WTC11 (cell line): ENCODE results near the gene RREB1. TPM values are rescaled to one million over a fixed set of nuclear protein-coding genes. Genes with fewer than 3 reads are reported as not detected.

ENCODE experiments used
- ATAC-seq: fragments of 200-7000 bp; cut with Tn5 transposase; 2 replicates; pipeline ENCODE4 v1.10.0; 2021; ENCODE audit warnings: mild to moderate bottlenecking, moderate library complexity
- CTCF ChIA-PET: fragments of 300-600 bp; sonication (Branson Sonifier 250); formaldehyde crosslinking; loops from one replicate; lab custom pipeline; 2021; ENCODE audit warnings: antibody characterized with exemption; lab: Charles Lee
- POLR2A ChIA-PET: fragments of 350-600 bp; sonication (Branson Sonifier 250); formaldehyde crosslinking; loops from one replicate; lab custom pipeline; 2021; ENCODE audit warnings: antibody characterized with exemption; lab: Charles Lee
- DNase-seq: peaks from one replicate; pipeline ENCODE4 v3.0.0; 2021; ENCODE audit warnings: low spot score
- H3K27ac Mint-ChIP-seq: 2 replicates; pipeline ENCODE4 v1.8.0; 2021; ENCODE audit warnings: mixed read lengths
- H3K27me3 Mint-ChIP-seq: 2 replicates; pipeline ENCODE4 v1.8.0; 2021; ENCODE audit warnings: low read depth, mild to moderate bottlenecking, moderate library complexity, mixed read lengths
- H3K36me3 Mint-ChIP-seq: 2 replicates; pipeline ENCODE4 v1.8.0; 2021; ENCODE audit warnings: mixed read lengths
- H3K4me1 Mint-ChIP-seq: 2 replicates; pipeline ENCODE4 v1.8.0; 2022; ENCODE audit warnings: mixed read lengths
- H3K4me3 Mint-ChIP-seq: 2 replicates; pipeline ENCODE4 v1.8.0; 2021; ENCODE audit warnings: mild to moderate bottlenecking, moderate library complexity, mixed read lengths
- H3K9me3 Mint-ChIP-seq: 2 replicates; pipeline ENCODE4 v1.8.0; 2021; ENCODE audit warnings: mixed read lengths
- CBFB ChIP-seq: sonication (generic); formaldehyde crosslinking; IDR thresholded peaks from 2 replicates; pipeline ENCODE4 v1.8.1; 2022; ENCODE audit warnings: mild to moderate bottlenecking, low read depth, missing genetic modification reagents
- ETV6 ChIP-seq: sonication (generic); formaldehyde crosslinking; IDR thresholded peaks from 2 replicates; pipeline ENCODE4 v1.8.1; 2022; ENCODE audit warnings: mild to moderate bottlenecking, missing genetic modification reagents
- GABPB1 ChIP-seq: sonication (generic); formaldehyde crosslinking; IDR thresholded peaks from 2 replicates; pipeline ENCODE4 v1.8.1; 2023; ENCODE audit warnings: mild to moderate bottlenecking, missing genetic modification reagents
- JUN ChIP-seq: sonication (generic); formaldehyde crosslinking; IDR thresholded peaks from 2 replicates; pipeline ENCODE4 v1.8.0; 2023; ENCODE audit warnings: mild to moderate bottlenecking, missing genetic modification reagents
- MXD4 ChIP-seq: fragments of 250-450 bp; sonication (Bioruptor Pico); IDR thresholded peaks from 2 replicates; pipeline ENCODE4 v1.8.0; 2021; ENCODE audit warnings: mild to moderate bottlenecking, moderate library complexity, borderline replicate concordance
- PRRX2 ChIP-seq: fragments of 250-450 bp; sonication (Bioruptor Pico); IDR thresholded peaks from 2 replicates; pipeline ENCODE4 v1.8.0; 2021; ENCODE audit warnings: mild to moderate bottlenecking
- RELA ChIP-seq: sonication (generic); formaldehyde crosslinking; IDR thresholded peaks from 2 replicates; pipeline ENCODE4 v1.8.1; 2022; ENCODE audit warnings: missing genetic modification reagents, mild to moderate bottlenecking, borderline replicate concordance
- ZNF263 ChIP-seq: sonication (generic); formaldehyde crosslinking; IDR thresholded peaks from 2 replicates; pipeline ENCODE4 v1.8.1; 2022; ENCODE audit warnings: low read depth, mild to moderate bottlenecking, moderate library complexity, missing genetic modification reagents
- ZNF416 ChIP-seq: fragments of 250-450 bp; sonication (Bioruptor Pico); IDR thresholded peaks from 2 replicates; pipeline ENCODE4 v1.9.0; 2021; ENCODE audit warnings: mild to moderate bottlenecking, inconsistent platforms
- total RNA-seq: library from RNA; stranded (reverse); gene quantifications from 3 replicates; pipeline ENCODE4 v1.2.3, GENCODE V29; 2021
- TF ChIP-seq, protein P1 (sequence below): sonication (generic); formaldehyde crosslinking; IDR thresholded peaks from 2 replicates; pipeline ENCODE4 v1.8.1; 2023; ENCODE audit warnings: mild to moderate bottlenecking, missing genetic modification reagents
- TF ChIP-seq, protein P2 (sequence below): fragments of 250-450 bp; sonication (Bioruptor Pico); IDR thresholded peaks from 2 replicates; pipeline ENCODE4 v1.9.0; 2021; ENCODE audit warnings: mild to moderate bottlenecking
- TF ChIP-seq, protein P3 (sequence below): sonication (generic); formaldehyde crosslinking; IDR thresholded peaks from 2 replicates; pipeline ENCODE4 v1.8.0; 2023; ENCODE audit warnings: missing genetic modification reagents, mild to moderate bottlenecking, borderline replicate concordance
- TF ChIP-seq, protein P4 (sequence below): sonication (generic); formaldehyde crosslinking; IDR thresholded peaks from 2 replicates; pipeline ENCODE4 v1.8.1; 2022; ENCODE audit warnings: mild to moderate bottlenecking, moderate library complexity, missing genetic modification reagents
- TF ChIP-seq, protein P5 (sequence below): sonication (generic); formaldehyde crosslinking; IDR thresholded peaks from 2 replicates; pipeline ENCODE4 v1.8.0; 2023; ENCODE audit warnings: missing genetic modification reagents
- TF ChIP-seq, protein P6 (sequence below): fragments of 250-450 bp; sonication (Bioruptor Pico); IDR thresholded peaks from 2 replicates; pipeline ENCODE4 v1.9.0; 2021; ENCODE audit warnings: mild to moderate bottlenecking, borderline replicate concordance
- TF ChIP-seq, protein P7 (sequence below): sonication (generic); formaldehyde crosslinking; IDR thresholded peaks from 2 replicates; pipeline ENCODE4 v1.8.1; 2022; ENCODE audit warnings: missing genetic modification reagents, borderline replicate concordance
- TF ChIP-seq, protein P8 (sequence below): sonication (generic); formaldehyde crosslinking; IDR thresholded peaks from 2 replicates; pipeline ENCODE4 v1.8.1; 2023; ENCODE audit warnings: mild to moderate bottlenecking, missing genetic modification reagents

Gene RREB1
- total RNA-seq, 1 experiment from 2014 or later = 38.5 TPM

DNA sequence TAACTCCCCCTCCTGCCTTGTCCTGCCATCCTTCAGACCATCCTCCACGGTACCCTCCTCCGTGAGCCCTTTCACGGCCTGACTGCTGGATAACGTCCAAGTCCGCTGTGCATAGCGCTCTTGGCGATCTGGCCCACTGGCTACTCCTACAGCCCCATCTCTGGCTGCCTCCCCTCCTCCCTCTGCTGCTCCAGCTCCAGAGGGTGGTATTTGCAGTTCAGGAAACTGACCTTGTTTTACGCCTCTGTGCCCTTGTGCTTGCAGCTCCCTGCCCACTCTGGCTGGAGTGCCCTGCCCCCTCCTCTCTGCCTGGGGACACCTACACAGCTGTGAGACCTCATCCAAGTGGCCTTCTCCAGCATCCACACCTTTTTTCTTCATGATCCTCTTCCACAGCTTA is 6.5 kb upstream of the RREB1 start (continued):
- TF ChIP-seq, protein P1, sequence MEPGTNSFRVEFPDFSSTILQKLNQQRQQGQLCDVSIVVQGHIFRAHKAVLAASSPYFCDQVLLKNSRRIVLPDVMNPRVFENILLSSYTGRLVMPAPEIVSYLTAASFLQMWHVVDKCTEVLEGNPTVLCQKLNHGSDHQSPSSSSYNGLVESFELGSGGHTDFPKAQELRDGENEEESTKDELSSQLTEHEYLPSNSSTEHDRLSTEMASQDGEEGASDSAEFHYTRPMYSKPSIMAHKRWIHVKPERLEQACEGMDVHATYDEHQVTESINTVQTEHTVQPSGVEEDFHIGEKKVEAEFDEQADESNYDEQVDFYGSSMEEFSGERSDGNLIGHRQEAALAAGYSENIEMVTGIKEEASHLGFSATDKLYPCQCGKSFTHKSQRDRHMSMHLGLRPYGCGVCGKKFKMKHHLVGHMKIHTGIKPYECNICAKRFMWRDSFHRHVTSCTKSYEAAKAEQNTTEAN (CRISPR knock-in tag) = no peak
- no peak for TF ChIP-seq RELA
- no peak for TF ChIP-seq ETV6 (CRISPR knock-in tag)
- no peak for TF ChIP-seq GABPB1
- TF ChIP-seq, protein P2, sequence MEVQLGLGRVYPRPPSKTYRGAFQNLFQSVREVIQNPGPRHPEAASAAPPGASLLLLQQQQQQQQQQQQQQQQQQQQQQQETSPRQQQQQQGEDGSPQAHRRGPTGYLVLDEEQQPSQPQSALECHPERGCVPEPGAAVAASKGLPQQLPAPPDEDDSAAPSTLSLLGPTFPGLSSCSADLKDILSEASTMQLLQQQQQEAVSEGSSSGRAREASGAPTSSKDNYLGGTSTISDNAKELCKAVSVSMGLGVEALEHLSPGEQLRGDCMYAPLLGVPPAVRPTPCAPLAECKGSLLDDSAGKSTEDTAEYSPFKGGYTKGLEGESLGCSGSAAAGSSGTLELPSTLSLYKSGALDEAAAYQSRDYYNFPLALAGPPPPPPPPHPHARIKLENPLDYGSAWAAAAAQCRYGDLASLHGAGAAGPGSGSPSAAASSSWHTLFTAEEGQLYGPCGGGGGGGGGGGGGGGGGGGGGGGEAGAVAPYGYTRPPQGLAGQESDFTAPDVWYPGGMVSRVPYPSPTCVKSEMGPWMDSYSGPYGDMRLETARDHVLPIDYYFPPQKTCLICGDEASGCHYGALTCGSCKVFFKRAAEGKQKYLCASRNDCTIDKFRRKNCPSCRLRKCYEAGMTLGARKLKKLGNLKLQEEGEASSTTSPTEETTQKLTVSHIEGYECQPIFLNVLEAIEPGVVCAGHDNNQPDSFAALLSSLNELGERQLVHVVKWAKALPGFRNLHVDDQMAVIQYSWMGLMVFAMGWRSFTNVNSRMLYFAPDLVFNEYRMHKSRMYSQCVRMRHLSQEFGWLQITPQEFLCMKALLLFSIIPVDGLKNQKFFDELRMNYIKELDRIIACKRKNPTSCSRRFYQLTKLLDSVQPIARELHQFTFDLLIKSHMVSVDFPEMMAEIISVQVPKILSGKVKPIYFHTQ (CRISPR knock-in tag) = no peak
- TF ChIP-seq, protein P3, sequence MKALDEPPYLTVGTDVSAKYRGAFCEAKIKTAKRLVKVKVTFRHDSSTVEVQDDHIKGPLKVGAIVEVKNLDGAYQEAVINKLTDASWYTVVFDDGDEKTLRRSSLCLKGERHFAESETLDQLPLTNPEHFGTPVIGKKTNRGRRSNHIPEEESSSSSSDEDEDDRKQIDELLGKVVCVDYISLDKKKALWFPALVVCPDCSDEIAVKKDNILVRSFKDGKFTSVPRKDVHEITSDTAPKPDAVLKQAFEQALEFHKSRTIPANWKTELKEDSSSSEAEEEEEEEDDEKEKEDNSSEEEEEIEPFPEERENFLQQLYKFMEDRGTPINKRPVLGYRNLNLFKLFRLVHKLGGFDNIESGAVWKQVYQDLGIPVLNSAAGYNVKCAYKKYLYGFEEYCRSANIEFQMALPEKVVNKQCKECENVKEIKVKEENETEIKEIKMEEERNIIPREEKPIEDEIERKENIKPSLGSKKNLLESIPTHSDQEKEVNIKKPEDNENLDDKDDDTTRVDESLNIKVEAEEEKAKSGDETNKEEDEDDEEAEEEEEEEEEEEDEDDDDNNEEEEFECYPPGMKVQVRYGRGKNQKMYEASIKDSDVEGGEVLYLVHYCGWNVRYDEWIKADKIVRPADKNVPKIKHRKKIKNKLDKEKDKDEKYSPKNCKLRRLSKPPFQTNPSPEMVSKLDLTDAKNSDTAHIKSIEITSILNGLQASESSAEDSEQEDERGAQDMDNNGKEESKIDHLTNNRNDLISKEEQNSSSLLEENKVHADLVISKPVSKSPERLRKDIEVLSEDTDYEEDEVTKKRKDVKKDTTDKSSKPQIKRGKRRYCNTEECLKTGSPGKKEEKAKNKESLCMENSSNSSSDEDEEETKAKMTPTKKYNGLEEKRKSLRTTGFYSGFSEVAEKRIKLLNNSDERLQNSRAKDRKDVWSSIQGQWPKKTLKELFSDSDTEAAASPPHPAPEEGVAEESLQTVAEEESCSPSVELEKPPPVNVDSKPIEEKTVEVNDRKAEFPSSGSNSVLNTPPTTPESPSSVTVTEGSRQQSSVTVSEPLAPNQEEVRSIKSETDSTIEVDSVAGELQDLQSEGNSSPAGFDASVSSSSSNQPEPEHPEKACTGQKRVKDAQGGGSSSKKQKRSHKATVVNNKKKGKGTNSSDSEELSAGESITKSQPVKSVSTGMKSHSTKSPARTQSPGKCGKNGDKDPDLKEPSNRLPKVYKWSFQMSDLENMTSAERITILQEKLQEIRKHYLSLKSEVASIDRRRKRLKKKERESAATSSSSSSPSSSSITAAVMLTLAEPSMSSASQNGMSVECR = no peak

DNA sequence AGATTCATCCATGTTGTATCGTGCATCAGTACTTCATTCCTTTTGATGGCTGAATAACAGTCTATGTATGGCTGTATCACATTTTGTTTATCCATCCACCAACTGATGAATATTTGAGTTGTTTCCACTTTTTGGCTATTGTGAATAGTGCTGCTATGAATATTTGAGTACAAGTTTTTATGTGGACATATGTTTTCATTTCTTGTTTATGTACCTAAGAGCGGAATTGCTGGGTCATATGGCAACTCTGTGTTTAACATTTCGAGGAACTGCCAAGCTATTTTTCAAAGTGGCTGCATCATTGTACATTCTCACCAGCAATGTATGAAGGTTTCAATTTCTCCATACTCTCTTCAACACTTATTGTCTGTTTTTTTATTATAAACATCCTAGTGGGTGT is 3.0 kb upstream of the RREB1 start:
- Mint-ChIP-seq H3K9me3 (no peaks in the 10 kb centered on the region), H3K27me3 (peaks cover 7% of the 10 kb centered on the region), H3K36me3 (no peaks in the 10 kb centered on the region), H3K4me1 (peaks cover 31% of the 10 kb centered on the region), H3K27ac (no peak overlapping the region), H3K4me3 (no peak overlapping the region)
- ATAC-seq (no peak), DNase-seq (no peak)
- ChIA-PET CTCF (no interaction called here), POLR2A (no interaction called here)
- TF ChIP-seq, protein P4, sequence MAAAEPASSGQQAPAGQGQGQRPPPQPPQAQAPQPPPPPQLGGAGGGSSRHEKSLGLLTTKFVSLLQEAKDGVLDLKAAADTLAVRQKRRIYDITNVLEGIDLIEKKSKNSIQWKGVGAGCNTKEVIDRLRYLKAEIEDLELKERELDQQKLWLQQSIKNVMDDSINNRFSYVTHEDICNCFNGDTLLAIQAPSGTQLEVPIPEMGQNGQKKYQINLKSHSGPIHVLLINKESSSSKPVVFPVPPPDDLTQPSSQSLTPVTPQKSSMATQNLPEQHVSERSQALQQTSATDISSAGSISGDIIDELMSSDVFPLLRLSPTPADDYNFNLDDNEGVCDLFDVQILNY (CRISPR knock-in tag) = no peak
- no peak for TF ChIP-seq ZNF416 (CRISPR knock-in tag)
- TF ChIP-seq, protein P5, sequence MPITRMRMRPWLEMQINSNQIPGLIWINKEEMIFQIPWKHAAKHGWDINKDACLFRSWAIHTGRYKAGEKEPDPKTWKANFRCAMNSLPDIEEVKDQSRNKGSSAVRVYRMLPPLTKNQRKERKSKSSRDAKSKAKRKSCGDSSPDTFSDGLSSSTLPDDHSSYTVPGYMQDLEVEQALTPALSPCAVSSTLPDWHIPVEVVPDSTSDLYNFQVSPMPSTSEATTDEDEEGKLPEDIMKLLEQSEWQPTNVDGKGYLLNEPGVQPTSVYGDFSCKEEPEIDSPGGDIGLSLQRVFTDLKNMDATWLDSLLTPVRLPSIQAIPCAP (CRISPR knock-in tag) = no peak
- TF ChIP-seq PRRX2 (CRISPR knock-in tag) = no peak
- TF ChIP-seq, protein P6, sequence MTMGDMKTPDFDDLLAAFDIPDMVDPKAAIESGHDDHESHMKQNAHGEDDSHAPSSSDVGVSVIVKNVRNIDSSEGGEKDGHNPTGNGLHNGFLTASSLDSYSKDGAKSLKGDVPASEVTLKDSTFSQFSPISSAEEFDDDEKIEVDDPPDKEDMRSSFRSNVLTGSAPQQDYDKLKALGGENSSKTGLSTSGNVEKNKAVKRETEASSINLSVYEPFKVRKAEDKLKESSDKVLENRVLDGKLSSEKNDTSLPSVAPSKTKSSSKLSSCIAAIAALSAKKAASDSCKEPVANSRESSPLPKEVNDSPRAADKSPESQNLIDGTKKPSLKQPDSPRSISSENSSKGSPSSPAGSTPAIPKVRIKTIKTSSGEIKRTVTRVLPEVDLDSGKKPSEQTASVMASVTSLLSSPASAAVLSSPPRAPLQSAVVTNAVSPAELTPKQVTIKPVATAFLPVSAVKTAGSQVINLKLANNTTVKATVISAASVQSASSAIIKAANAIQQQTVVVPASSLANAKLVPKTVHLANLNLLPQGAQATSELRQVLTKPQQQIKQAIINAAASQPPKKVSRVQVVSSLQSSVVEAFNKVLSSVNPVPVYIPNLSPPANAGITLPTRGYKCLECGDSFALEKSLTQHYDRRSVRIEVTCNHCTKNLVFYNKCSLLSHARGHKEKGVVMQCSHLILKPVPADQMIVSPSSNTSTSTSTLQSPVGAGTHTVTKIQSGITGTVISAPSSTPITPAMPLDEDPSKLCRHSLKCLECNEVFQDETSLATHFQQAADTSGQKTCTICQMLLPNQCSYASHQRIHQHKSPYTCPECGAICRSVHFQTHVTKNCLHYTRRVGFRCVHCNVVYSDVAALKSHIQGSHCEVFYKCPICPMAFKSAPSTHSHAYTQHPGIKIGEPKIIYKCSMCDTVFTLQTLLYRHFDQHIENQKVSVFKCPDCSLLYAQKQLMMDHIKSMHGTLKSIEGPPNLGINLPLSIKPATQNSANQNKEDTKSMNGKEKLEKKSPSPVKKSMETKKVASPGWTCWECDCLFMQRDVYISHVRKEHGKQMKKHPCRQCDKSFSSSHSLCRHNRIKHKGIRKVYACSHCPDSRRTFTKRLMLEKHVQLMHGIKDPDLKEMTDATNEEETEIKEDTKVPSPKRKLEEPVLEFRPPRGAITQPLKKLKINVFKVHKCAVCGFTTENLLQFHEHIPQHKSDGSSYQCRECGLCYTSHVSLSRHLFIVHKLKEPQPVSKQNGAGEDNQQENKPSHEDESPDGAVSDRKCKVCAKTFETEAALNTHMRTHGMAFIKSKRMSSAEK = no peak
- no peak for TF ChIP-seq JUN (CRISPR knock-in tag)
- TF ChIP-seq, protein P7, sequence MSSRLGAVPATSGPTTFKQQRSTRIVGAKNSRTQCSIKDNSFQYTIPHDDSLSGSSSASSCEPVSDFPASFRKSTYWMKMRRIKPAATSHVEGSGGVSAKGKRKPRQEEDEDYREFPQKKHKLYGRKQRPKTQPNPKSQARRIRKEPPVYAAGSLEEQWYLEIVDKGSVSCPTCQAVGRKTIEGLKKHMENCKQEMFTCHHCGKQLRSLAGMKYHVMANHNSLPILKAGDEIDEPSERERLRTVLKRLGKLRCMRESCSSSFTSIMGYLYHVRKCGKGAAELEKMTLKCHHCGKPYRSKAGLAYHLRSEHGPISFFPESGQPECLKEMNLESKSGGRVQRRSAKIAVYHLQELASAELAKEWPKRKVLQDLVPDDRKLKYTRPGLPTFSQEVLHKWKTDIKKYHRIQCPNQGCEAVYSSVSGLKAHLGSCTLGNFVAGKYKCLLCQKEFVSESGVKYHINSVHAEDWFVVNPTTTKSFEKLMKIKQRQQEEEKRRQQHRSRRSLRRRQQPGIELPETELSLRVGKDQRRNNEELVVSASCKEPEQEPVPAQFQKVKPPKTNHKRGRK (CRISPR knock-in tag) = no peak
- TF ChIP-seq CBFB (CRISPR knock-in tag) = no peak
- TF ChIP-seq, protein P8, sequence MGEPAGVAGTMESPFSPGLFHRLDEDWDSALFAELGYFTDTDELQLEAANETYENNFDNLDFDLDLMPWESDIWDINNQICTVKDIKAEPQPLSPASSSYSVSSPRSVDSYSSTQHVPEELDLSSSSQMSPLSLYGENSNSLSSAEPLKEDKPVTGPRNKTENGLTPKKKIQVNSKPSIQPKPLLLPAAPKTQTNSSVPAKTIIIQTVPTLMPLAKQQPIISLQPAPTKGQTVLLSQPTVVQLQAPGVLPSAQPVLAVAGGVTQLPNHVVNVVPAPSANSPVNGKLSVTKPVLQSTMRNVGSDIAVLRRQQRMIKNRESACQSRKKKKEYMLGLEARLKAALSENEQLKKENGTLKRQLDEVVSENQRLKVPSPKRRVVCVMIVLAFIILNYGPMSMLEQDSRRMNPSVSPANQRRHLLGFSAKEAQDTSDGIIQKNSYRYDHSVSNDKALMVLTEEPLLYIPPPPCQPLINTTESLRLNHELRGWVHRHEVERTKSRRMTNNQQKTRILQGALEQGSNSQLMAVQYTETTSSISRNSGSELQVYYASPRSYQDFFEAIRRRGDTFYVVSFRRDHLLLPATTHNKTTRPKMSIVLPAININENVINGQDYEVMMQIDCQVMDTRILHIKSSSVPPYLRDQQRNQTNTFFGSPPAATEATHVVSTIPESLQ (CRISPR knock-in tag) = no peak
- TF ChIP-seq MXD4 (CRISPR knock-in tag) = no peak
- TF ChIP-seq RELA = no peak
- no peak for TF ChIP-seq ZNF263 (CRISPR knock-in tag)
